NCI-H748 (cell line): ENCODE data around the gene CTTNBP2NL.
A peak's percentile ranks its signal among the peaks of the same experiment; 100 is the strongest.

Experiments
- DNase-seq: peaks from one replicate; lab custom pipeline; 2025; ENCODE audit not compliant: unreplicated experiment; lab: John Stamatoyannopoulos, UW

The CTTNBP2NL gene

GRCh38 chr1:112505400-112505785 is 109.4 kb downstream of the CTTNBP2NL start:
- no peak for DNase-seq

- no peak for DNase-seq
Measured at GRCh38 chr1:112505878-112506277, 109.9 kb downstream of the CTTNBP2NL start.

- DNase-seq: no peak
Measured at GRCh38 chr1:112506306-112506705, 110.3 kb downstream of the CTTNBP2NL start.

GRCh38 chr1:112506731-112507130 is 110.7 kb downstream of the CTTNBP2NL start:
- no peak for DNase-seq

- DNase-seq: no peak
Measured at GRCh38 chr1:112507336-112507735, 111.3 kb downstream of the CTTNBP2NL start.

- peak; percentile 35 for DNase-seq
Measured at GRCh38 chr1:112507921-112508277, 111.9 kb downstream of the CTTNBP2NL start.

- DNase-seq: peak; percentile 39
Measured at GRCh38 chr1:112508278-112509004, 112.4 kb downstream of the CTTNBP2NL start, which contains the start of gene WNT2B. Gene WNT2B (plus strand): TSS chr1:112508965. CDS start chr1:112509263, 298 bp downstream.

- peak; percentile 44 for DNase-seq
Measured at GRCh38 chr1:112509005-112509659, 113.1 kb downstream of the CTTNBP2NL start.

GRCh38 chr1:112509660-112510178 is 113.7 kb downstream of the CTTNBP2NL start:
- no peak for DNase-seq

- DNase-seq: no peak
Measured at GRCh38 chr1:112510340-112510739, 114.3 kb downstream of the CTTNBP2NL start.
